NCI-H82 treated with DMSO at 0.1 percent for 48 hours (cell line): Measurements from ENCODE around the gene SNAP23.
"Not testable (repeated sequence)": the region's sequence is repeated elsewhere in the genome, so short reads cannot be mapped to it uniquely, and the experiment has no call there.

Experiments
- DNase-seq: peaks from one replicate; lab custom pipeline; 2025; ENCODE audit not compliant: unreplicated experiment; lab: John Stamatoyannopoulos, UW

The SNAP23 gene

DNA sequence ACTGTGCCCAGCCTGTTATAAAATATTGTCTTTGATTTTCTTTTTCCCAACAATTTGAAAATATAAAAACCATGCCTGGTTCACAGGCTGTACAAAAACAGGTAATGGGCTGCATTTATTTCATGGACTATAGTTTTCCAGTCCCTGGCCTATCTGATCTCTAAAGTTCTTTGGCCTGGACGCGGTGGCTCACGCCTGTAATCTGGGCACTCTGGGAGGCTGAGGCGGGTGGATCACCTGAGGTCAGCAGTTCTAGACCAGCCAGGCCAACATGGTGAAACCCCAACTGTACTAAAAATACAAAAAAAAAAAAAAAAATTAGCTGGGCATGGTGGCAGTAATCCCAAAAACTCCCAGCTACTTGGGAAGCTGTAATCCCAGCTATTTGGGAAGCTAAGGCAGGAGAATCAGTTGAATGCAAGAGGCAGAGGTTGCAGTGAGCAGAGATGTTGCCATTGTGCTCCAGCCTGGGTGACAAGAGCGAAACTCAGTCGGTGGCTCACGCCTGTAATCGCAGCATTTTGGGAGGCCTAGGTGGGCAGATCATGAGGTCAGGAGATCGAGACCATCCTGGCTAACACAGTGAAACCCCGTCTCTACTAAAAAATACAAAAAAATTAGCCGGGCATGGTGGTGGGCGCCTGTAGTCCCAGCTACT is 61.2 kb downstream of the SNAP23 start:
- DNase-seq = not testable (repeated sequence)

- no peak for DNase-seq
These were observed 63.3 kb downstream of the SNAP23 start for GRCh38 chr15:42558739-42559138.

DNA sequence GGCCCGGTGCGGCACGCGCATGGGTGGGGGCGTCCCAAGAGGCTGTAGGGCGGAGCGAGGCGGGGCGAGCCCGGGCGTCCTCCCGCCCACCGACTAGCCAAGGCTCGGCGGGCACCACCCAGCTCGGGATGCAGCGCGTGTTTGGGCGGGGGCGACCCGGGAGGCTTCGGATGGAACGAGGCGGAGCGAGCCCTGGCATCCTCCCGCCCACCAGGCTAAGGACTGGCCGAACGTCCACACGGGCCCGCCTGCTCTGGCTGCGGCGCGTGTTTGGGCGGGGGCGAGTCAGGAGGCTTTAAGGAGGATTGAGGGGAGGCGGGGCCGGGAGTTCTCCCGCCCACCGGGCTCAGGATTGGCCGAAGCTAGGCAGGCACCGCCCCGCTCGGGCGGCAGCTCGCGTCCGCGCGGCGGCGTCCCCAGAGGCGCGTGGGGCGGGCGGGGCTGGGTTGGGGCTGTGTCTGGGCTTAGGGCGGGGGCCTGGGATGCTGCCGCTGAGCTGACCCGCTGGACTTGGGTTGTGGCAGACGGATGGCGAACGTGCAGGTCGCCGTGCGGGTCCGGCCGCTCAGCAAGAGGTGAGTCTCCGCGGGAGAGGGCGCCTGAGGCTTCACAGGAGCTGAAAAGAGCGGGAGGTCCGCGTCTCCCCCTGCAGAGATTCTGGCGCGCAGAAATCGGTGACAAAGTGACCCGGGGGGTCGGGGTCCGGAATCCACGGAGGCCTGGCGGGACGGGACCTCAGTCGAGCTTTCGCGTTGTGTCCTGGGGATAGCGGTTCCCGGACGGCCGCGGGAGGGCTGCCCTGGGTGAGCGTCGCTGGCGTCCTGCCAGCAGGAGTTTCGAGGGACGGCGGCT is 80.0 kb downstream of the SNAP23 start, which contains the start of gene STARD9:
Gene STARD9, plus strand, starts transcription at position 419 of the 852 bp plus-strand sequence. Its CDS starts 110 bp downstream, at position 529.
- DNase-seq = peak; percentile 92

DNA sequence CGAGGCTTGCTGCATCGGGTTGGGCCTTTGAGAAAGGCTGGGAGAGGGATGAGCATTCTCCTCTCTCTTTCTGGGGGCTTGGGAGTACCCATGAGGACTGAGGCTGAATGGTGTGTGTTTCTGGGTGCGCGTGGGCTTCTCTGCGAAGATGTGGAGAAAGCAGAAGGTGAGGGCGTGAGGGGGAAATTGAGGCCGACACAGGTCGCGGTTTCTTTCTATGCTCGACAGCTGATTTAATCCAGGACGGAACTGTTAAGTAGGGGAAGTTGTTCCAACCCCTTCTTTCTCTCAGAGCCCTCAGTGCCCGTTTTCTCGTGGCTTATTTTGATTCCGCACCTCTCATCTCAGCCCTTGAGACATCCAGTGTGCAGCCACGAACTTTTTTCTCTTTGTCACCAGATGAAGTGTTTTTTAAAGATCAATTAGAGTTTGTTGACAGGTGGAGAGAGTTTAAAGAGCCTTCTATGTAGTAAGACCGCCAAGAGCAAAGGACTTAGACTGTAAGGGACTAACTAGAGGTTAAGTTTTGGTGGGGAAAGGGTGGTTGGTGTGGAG is 80.7 kb downstream of the SNAP23 start:
- no peak for DNase-seq

- DNase-seq = no peak
These were observed 81.3 kb downstream of the SNAP23 start for GRCh38 chr15:42576776-42577175.

DNA sequence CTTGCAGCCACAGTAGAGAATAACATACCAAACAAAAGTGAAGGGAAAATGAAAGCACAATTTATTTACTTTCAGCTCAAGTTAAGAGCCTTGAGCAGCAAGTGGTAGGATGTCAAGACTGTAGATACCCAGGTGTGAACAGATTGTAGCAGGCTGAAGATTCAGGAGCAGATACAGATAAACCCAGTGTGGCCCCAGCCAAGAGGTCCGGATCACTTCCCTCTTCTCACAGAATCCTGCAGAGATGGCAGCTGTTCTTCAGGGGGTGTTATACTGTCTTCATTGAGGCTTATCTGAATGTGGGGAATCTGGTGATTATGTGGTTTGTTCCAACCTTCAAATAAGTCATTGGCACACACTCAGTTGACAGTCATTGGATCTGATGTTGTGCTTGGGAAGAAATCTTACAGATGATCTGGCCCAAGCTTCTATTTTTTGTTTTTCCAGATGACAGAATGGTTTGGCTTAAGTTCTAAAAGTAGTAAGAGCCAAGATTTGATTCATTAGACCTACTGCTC is 82.1 kb downstream of the SNAP23 start:
- DNase-seq = peak; percentile 49

DNA sequence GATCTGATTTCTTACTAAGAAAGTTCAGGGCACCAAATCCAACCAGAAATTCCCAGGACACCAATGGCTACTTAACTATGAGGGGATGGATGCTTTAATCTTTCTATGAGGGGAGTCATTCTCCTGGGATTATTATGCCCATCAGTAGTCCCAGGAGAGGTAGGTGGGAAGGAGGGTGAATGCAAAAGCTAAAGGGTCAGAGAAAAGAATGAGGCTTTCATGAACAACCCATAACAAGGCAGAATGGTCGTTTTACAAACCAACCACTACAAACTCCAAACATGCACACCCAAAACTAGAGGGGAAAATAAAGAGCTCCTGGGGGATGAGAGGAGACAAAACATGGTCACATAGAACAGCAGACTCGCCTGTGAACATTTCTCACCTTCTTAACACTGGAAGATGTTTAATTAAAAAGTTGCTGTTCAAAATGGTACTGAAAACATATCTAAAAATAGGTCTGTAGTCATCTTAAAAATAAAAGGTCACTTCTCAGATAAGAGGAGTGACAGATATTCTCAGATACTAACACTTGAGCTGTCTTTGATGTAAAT is 83.6 kb downstream of the SNAP23 start:
- DNase-seq = no peak

- DNase-seq = peak; percentile 27
These were observed 85.9 kb downstream of the SNAP23 start for GRCh38 chr15:42581272-42581730.
